ENCODE data around the gene COL8A2. TPM values are rescaled to one million over a fixed set of nuclear protein-coding genes. Genes with fewer than 3 reads are reported as not detected.
A peak's percentile ranks its signal among the peaks of the same experiment; 100 is the strongest.

The COL8A2 gene
- total RNA-seq, 1 experiment from 2014 or later: 2.3 TPM

DNA sequence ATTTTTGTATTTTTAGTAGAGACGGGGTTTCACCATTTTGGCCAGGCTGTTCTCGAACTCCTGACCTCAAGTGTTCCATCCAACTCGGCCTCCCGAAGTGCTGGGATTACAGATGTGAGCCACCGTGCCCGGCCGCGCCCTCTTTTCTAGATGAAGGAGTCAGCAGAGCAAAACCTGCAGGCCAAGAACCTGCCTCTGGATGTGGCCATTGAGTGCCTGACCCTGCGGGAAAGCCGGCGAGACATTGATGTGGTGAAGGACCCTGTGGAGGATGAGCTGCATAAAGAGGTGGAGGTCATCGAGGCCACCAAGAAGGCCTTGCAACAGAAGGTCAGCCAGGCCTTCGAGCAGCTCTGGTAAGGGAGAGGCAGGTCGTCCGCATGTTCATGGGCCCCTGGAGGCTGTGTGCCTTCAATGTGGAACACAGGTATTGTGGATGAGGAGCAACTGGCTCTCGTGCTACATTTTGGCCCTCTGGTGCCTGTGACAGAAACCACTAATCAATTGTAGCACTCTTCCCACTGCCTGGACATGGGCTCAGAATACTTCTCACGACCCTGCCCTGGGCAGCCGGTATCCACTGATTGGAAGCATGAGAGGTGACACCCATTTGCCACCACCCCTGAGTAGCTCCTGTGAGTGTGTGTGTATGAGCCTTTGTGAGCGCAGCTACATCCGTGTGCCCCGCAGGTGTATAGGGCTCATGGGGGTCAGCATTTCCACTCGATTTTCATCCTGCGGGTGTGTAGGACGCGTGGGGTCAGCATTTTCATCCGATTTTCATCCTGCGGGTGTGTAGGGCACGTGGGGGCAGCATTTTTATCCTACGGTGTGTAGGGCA, 39.1 kb downstream of the COL8A2 start:
- Mint-ChIP-seq H3K4me3 (no peak overlapping the region), H3K27ac (no peak overlapping the region), H3K9me3 (no peaks in the 10 kb centered on the region), H3K27me3 (ENCODE audit: low read depth) (peaks cover 2% of the 10 kb centered on the region), H3K4me1 (peaks cover 19% of the 10 kb centered on the region), H3K36me3 (peaks cover 2% of the 10 kb centered on the region)
- peak; percentile 12 for DNase-seq (ENCODE audit: low spot score)
- ChIA-PET CTCF (interaction anchor here (1.0 to 2.3 kb wide), 5 partner anchors 11 to 214 kb away, joined by 3 to 12 read pairs (median 4); no protein-coding TSS in a partner anchor), POLR2A (no interaction called here)
- TF ChIP-seq ZNF281 (CRISPR knock-in tag; IDR thresholded peaks at IDR 0.05) (no peak), CREM (CRISPR knock-in tag; IDR thresholded peaks at IDR 0.05) (no peak), SMAD4 (CRISPR knock-in tag; IDR thresholded peaks at IDR 0.05) (no peak), GABPB1 (CRISPR knock-in tag; IDR thresholded peaks at IDR 0.05) (no peak), CDX4 (CRISPR knock-in tag; IDR thresholded peaks at IDR 0.05; ENCODE audit: borderline replicate concordance) (no peak), HMGXB4 (CRISPR knock-in tag; IDR thresholded peaks at IDR 0.05) (no peak), ZNF121 (CRISPR knock-in tag; IDR thresholded peaks at IDR 0.05) (no peak)
- TF ChIP-seq, protein P1, sequence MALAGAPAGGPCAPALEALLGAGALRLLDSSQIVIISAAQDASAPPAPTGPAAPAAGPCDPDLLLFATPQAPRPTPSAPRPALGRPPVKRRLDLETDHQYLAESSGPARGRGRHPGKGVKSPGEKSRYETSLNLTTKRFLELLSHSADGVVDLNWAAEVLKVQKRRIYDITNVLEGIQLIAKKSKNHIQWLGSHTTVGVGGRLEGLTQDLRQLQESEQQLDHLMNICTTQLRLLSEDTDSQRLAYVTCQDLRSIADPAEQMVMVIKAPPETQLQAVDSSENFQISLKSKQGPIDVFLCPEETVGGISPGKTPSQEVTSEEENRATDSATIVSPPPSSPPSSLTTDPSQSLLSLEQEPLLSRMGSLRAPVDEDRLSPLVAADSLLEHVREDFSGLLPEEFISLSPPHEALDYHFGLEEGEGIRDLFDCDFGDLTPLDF (CRISPR knock-in tag; IDR thresholded peaks at IDR 0.05): no peak
- TF ChIP-seq, protein P2, sequence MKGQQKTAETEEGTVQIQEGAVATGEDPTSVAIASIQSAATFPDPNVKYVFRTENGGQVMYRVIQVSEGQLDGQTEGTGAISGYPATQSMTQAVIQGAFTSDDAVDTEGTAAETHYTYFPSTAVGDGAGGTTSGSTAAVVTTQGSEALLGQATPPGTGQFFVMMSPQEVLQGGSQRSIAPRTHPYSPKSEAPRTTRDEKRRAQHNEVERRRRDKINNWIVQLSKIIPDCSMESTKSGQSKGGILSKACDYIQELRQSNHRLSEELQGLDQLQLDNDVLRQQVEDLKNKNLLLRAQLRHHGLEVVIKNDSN (CRISPR knock-in tag; IDR thresholded peaks at IDR 0.05): no peak
- TF ChIP-seq, protein P3, sequence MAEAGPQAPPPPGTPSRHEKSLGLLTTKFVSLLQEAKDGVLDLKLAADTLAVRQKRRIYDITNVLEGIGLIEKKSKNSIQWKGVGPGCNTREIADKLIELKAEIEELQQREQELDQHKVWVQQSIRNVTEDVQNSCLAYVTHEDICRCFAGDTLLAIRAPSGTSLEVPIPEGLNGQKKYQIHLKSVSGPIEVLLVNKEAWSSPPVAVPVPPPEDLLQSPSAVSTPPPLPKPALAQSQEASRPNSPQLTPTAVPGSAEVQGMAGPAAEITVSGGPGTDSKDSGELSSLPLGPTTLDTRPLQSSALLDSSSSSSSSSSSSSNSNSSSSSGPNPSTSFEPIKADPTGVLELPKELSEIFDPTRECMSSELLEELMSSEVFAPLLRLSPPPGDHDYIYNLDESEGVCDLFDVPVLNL (CRISPR knock-in tag; IDR thresholded peaks at IDR 0.05; ENCODE audit: borderline replicate concordance, low read depth): no peak
- ATAC-seq: no peak

DNA sequence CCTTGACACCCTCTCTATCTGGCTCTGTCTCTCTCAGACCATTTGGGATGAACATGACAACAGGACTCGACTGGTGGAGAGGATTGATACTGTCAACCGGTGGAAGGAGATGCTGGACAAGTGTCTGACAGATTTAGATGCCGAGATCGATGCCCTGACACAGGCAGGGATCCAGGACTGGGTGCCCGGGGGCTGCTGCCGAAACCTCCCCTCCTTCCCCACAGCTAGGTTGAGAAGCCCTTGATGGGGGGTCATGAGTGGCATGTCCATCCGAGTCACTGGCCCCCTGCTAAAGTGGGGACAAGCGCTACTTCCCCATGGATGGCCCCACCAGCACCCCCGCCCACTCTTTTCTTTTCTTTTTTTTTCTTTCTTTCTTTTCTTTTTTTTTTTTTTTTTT, 39.9 kb downstream of the COL8A2 start:
- no peak for DNase-seq (ENCODE audit: low spot score)
- no peaks in the 10 kb centered on the region for H3K9me3 Mint-ChIP-seq
- no peak overlapping the region for H3K4me3 Mint-ChIP-seq
- ATAC-seq: no peak
- CTCF ChIA-PET: interaction anchor here (1.2 kb wide), 1 partner anchor 279 kb away, joined by 3 read pairs; no protein-coding TSS in a partner anchor
- peaks cover 18% of the 10 kb centered on the region for H3K4me1 Mint-ChIP-seq
- POLR2A ChIA-PET: interaction anchor here (1.8 kb wide), 2 partner anchors 11 to 154 kb away, joined by 8 to 9 read pairs; partner anchors contain the start of gene AGO3
- H3K27ac Mint-ChIP-seq: no peak overlapping the region
- peaks cover 2% of the 10 kb centered on the region for H3K36me3 Mint-ChIP-seq
- peaks cover 2% of the 10 kb centered on the region for H3K27me3 Mint-ChIP-seq (ENCODE audit: low read depth)
- TF ChIP-seq, protein P4, sequence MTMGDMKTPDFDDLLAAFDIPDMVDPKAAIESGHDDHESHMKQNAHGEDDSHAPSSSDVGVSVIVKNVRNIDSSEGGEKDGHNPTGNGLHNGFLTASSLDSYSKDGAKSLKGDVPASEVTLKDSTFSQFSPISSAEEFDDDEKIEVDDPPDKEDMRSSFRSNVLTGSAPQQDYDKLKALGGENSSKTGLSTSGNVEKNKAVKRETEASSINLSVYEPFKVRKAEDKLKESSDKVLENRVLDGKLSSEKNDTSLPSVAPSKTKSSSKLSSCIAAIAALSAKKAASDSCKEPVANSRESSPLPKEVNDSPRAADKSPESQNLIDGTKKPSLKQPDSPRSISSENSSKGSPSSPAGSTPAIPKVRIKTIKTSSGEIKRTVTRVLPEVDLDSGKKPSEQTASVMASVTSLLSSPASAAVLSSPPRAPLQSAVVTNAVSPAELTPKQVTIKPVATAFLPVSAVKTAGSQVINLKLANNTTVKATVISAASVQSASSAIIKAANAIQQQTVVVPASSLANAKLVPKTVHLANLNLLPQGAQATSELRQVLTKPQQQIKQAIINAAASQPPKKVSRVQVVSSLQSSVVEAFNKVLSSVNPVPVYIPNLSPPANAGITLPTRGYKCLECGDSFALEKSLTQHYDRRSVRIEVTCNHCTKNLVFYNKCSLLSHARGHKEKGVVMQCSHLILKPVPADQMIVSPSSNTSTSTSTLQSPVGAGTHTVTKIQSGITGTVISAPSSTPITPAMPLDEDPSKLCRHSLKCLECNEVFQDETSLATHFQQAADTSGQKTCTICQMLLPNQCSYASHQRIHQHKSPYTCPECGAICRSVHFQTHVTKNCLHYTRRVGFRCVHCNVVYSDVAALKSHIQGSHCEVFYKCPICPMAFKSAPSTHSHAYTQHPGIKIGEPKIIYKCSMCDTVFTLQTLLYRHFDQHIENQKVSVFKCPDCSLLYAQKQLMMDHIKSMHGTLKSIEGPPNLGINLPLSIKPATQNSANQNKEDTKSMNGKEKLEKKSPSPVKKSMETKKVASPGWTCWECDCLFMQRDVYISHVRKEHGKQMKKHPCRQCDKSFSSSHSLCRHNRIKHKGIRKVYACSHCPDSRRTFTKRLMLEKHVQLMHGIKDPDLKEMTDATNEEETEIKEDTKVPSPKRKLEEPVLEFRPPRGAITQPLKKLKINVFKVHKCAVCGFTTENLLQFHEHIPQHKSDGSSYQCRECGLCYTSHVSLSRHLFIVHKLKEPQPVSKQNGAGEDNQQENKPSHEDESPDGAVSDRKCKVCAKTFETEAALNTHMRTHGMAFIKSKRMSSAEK (CRISPR knock-in tag; IDR thresholded peaks at IDR 0.05; ENCODE audit: borderline replicate concordance): no peak
- TF ChIP-seq JAZF1 (CRISPR knock-in tag; IDR thresholded peaks at IDR 0.05) (no peak), NFYB (CRISPR knock-in tag; conservative IDR thresholded peaks at IDR 0.05; ENCODE audit: low read depth) (no peak), KAT7 (CRISPR knock-in tag; IDR thresholded peaks at IDR 0.05; ENCODE audit: borderline replicate concordance) (no peak), ZNF263 (CRISPR knock-in tag; IDR thresholded peaks at IDR 0.05; ENCODE audit: low read depth) (no peak), ZNF423 (CRISPR knock-in tag; IDR thresholded peaks at IDR 0.05) (no peak), CREB1 (CRISPR knock-in tag; IDR thresholded peaks at IDR 0.05) (no peak), FOXJ3 (CRISPR knock-in tag; IDR thresholded peaks at IDR 0.05; ENCODE audit: borderline replicate concordance) (no peak)
- TF ChIP-seq, protein P5, sequence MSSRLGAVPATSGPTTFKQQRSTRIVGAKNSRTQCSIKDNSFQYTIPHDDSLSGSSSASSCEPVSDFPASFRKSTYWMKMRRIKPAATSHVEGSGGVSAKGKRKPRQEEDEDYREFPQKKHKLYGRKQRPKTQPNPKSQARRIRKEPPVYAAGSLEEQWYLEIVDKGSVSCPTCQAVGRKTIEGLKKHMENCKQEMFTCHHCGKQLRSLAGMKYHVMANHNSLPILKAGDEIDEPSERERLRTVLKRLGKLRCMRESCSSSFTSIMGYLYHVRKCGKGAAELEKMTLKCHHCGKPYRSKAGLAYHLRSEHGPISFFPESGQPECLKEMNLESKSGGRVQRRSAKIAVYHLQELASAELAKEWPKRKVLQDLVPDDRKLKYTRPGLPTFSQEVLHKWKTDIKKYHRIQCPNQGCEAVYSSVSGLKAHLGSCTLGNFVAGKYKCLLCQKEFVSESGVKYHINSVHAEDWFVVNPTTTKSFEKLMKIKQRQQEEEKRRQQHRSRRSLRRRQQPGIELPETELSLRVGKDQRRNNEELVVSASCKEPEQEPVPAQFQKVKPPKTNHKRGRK (CRISPR knock-in tag; IDR thresholded peaks at IDR 0.05; ENCODE audit: borderline replicate concordance): no peak
